Activated CD4-positive, alpha-beta T cell treated with anti-CD3 and anti-CD28 coated beads, Interleukin-2, amount 50 U/mL, for 1 hour (primary cell): Measurements from ENCODE around the gene FADS3.

ENCODE experiments used
- DNase-seq: peaks from one replicate; pipeline ENCODE4 v3.0.0-alpha.2; 2020

Gene FADS3

DNA sequence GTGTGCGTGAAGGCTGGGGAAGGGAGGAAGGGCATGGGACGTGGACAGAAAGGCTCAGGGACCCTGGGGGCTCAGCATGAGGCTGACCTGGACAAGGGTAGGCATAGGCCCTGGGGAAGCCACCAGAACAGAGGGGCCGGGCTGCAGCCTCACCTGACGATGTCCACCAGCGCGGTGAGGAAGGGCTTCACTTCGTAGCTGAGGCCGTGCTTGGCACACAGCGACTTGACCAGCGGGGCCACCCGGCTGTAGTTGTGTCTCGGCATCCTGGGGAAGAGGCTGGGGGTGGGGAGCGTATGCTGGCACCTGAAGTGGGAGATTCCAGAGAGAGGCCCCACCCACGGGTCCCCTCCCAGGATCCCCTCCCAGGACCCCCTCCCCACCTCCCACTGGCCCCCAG is 15.6 kb downstream of the FADS3 start:
- DNase-seq, result no peak

DNA sequence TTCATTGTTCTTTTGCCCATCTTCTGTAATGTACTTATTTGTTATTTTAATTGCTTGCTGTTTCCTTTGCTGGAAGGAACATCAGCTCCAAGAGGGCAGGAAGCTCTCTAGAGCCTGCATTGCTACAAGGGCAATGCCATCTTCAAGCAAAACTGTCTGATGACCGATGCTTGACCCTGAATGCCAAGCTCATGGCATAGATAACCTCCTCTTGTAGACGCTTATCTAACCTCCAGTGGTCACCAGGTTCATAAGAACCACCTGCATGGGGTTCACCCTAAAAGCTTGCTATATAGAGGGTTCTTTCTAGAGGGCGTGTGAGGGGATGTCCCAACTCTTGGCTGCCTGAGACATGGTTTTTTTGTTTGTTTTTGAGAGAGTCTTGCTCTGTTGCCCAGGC is 16.5 kb downstream of the FADS3 start:
- no peak for DNase-seq

DNA sequence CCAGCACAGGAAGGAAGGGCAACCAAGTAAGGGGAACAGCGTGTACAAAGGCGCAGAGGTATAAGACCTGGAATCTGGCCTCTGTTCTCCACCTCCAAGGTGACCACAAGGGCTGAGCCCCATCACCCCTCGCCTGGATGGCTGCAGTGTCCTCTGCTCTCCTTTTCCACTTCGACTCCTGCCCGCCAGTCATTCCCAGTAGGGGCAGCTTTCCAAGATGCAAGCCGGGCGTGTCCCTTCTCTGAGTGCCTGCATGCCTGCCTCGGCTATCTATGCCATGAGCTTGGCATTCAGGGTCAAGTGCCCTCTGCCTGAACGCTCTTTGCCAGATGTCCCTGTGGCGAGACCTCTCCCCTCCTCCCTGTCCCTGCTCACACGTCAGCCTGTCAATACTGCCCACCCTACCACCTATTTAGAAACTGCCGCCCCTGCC is 17.0 kb downstream of the FADS3 start:
- no peak for DNase-seq

DNA sequence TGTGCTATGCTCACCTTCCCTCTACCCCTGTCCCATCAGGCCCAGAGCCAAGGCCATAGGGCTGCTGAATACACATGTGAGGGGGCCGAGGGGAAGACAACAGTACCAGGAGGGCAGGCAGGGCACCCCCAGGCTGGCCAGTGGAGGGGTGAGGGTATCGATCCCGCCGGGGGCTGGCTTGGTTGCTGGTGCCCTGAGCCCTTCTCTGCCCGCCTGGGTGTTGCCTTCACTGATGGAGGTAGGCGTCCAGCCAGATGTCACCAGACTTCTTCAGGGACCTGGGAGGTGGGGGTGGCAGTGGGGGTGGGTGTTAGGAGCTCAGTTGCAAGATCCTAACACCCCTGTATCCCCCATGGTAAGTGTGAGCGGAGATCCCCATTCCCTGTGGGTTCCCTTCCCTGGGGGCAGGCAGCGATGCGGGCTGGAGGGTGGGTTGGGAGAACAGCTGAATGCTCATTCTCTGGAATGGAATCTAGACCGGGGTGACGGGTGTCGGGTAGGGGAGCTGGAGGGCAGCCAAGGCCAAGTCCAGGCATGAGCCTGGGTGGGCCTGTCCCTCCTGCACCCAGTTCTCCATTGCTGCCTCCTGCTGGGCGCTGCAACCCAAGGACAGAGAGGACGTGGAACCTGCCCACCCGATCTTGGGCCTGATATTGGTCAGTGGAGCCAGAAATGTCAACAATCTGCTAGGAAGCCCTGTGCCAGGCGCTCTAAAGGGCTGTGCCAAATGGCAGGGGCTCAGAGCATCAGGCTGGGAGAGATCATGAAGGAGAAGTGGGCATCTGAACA is 17.6 kb downstream of the FADS3 start:
- no peak for DNase-seq

DNA sequence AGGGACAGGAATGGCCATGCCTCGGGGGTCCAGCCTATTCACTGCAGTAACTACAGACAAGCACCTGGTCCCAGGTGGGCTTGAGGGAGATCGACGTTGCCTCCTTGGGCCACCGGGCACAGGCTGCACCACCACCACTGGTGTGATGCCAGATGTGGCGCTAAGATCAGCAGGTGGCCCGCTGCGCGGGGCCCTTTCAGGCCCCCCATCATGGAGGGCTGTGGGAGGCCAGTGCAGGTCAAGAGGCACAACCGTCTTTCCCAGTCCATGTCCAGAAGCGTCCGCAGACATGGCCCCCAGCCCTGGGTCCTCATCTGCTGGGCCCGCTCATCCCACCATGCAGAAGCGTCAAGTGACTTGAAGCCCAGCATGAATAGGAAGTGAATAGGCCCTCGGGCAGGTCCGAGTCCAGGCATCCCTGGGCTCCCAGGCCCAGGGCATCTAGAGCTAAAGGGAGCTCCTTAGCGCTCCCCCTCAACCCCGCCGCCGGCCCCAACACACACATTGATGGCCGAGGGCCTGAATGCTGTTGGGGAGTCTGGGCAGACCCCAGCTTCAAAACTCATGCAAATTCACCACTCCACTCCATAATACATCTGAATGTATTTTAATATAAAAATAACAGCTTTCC is 18.3 kb downstream of the FADS3 start:
- no peak for DNase-seq

DNA sequence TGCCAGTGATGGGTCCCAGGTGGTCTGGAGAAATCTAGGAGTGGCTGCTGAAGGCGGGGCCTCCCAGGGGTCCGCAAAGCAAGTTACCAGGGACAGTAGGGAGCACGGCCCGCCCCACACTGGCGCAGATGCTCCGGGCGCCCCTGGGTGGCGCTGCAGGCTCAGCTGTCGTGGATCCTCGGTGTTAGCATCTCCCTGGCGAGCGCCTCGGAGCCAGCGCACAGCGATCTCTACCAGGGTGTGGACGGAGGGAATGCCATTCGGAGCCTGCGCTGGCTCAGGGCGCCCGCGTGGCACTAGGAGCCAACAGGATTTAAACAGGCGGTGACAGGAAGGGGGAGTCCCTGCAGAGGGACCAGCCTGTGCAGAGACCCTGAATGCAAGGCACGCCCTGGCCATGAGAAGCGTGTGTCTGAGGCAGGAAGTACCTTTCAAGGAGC is 20.2 kb downstream of the FADS3 start:
- DNase-seq, result peak; percentile 58

DNA sequence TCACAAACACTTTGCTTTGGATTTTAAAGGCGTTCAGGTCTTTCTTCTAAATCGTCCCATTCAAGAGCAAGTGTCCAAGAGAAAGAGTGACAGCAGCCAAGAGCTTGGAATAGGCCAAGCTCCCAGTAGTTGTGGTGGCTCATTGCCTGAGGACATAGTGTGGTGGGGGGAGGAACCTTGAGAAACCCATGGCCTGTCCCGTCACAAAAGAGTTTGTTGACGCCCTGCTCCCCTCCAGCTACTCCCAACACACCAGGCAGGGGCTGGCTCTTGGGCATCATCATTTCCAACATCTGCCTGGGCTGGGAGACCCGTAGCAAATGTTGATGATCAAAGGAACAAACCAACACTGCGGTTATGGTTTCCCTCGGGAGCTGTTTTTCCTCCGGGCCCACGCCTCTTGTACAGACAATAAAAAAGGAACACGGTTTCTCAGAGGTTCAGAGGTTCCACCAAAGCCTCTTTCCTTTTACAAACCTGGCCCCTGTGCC is 20.8 kb downstream of the FADS3 start:
- DNase-seq, result no peak

DNA sequence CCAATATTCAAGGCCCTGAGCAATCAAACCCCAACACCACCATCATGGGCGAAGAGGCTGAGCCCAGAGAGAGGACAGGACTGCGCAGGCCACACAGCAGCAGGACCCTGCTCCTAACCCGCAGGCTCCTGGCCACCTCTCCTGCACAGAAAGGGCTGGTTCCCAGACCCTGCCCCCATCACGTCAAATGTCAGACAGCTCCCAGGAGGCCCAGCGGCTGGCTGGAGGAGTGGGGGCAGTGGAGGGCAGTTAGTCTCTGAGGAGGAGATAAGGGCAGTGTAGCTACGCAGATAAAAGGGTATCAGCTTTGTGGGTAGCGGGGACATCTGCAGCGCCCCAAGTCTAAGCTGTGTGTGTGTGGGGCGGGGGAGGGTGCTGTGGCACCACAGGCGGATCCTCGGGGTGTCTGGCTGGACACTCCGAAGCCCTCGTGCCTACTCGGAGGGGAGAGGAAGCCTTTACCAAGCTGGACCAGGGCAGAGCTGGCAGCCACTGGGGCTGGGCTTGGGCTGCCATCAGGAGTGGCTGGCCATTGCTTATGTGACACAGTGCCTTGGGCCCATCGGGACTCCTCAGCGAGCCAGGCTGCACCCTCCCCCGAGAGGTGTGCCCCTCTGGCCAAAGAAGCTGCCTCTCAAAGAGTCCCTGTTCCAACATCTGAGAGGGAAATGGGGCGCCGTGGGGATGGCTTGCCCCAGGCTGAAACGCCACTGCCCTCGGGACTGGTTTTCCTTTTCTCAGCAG is 21.5 kb downstream of the FADS3 start:
- no peak for DNase-seq

DNA sequence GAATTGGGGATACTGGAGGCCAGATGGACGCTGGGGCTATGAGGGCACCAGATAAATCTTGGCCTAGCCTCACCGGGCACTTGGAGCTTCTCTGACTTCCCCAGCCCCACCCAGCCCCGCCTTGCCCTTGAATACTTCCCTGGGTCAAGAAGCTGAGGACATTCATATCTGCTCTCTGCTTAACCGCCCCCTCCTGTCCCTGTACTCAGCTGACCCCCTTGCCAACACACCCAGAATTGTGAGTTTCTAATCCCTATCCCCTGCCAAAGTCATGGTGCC is 22.0 kb downstream of the FADS3 start:
- no peak for DNase-seq

DNA sequence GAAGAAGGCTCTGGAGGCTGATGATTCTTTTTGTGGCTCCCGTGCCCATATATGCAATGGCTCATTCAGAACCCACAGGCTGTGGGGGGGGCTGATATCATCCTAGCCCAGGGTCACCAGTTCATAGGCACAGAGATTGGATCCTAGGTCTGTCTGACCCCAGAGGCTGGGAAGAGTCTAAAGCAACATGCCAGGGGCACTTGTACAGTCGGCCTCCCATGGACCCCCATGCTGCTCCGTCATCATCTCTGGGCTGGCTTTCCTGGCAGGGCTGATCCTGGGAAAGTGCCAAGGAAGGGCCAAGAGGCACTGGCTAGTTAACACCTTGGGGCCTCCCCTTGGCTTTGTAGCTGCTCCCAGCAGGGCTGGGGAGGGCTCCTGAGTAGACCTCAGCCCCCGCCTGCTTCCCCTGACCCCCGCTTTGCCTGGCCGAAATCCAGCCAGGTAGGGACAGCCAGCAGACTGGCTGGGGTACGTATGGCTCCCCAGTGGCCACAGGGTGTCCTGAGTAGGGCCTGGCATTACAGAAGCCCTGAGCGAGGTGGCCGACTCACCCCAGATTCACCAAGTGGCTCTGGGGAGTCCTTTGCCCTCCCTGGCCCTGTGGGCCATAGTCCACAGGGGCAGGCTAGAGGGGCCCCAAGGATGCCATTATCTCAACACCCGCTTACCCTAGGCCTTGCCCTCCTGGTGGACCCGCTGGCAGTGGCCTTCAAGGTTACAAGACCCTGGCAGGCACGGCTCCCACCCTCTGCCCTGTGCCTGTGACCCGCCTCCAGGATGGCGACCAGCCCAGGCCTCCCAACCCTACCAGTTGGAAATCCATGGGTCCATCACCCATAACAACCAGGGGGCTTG is 22.5 kb downstream of the FADS3 start:
- no peak for DNase-seq

DNA sequence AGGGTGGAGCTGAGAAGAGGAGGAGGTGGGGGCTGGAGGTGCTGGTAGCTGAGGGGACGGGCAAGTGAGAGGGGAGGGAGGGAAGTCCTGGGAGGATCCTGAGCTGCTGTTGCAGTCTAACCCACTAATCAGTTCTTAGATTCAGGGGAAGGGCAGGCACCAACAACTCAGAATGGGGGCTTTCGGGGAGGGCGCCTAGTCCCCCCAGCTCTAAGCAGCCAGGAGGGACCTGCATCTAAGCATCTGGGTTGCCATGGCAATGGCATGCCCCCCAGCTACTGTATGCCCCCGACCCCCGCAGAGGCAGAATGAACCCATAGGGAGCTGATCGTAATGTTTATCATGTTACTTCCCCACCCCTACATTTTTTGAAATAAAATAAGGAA is 24.4 kb downstream of the FADS3 start:
- no peak for DNase-seq

DNA sequence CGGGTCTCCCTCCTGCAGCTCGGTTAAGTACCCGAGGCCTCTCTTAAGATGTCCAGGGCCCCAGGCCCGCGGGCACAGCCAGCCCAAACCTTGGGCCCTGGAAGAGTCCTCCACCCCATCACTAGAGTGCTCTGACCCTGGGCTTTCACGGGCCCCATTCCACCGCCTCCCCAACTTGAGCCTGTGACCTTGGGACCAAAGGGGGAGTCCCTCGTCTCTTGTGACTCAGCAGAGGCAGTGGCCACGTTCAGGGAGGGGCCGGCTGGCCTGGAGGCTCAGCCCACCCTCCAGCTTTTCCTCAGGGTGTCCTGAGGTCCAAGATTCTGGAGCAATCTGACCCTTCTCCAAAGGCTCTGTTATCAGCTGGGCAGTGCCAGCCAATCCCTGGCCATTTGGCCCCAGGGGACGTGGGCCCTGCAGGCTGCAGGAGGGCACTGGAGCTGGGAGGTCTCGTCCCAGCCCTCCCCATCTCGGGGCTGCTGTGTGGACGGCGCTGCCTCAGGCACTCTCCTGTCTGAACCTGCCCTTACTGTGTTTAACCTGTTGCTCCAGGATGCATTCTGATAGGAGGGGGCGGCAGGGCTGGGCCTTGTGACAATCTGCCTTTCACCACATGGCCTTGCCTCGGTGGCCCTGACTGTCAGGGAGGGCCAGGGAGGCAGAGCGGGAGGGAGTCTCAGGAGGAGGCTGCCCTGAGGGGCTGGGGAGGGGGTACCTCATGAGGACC is 25.0 kb downstream of the FADS3 start:
- no peak for DNase-seq

DNA sequence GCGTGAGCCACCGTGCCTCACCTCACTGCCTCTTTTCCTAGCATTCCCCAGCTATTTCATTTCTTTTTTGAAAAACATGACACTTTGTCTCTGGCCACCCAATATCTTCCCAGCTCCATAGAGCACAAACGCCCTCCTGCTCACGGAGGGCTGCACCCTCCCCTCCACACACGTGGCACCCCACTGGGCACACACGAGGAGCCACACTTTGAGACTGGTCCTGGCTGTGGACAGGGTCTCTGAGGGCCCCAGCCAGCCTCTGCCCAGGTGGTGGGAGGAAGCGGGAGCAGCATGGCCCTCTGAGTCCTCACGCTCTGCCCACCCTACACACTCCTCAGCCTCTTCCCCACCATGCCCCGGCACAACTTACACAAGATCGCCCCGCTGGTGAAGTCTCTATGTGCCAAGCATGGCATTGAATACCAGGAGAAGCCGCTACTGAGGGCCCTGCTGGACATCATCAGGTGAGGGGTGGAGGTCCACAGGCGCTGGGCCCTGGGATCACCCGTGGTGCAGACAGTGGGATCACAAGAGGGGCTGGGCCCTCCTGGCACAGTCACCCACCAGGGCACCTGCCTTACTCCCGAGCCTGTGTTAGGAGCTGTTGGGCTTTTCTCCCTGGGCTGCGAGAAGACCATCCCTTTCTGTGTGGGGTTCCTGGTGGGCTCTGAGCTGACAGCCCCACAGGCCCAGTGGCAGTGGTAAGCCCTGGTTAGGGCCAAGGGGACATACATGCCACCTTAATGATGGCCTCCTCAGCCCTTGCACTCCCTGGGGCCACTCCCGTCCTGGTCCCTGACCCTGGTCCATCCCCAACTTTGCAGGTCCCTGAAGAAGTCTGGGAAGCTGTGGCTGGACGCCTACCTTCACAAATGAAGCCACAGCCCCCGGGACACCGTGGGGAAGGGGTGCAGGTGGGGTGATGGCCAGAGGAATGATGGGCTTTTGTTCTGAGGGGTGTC is 26.2 kb downstream of the FADS3 start:
- DNase-seq, result no peak

DNA sequence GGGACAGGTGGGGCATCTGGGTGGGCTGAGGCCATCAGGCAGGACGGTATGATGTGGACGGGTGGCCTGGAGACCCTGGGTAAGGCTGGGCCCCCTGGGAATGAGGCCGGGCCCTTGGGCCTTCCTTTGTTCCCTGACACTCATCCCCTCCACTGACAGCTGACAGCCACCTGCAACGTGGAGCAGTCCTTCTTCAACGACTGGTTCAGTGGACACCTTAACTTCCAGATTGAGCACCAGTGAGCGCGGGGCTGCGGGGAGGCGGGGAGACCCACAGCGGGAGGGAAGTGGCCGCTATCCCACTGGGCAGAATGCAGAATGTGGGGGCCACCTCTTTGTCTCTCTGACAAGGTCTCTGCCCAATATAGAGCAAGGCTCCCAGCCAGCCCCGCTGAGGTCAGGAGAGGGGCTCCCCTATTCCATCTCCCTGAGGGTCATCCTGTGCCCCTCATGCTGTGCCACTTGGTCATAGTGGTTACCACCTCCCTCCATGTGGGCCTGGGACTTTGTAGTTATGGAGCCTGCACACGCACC is 27.7 kb downstream of the FADS3 start:
- DNase-seq, result no peak

DNA sequence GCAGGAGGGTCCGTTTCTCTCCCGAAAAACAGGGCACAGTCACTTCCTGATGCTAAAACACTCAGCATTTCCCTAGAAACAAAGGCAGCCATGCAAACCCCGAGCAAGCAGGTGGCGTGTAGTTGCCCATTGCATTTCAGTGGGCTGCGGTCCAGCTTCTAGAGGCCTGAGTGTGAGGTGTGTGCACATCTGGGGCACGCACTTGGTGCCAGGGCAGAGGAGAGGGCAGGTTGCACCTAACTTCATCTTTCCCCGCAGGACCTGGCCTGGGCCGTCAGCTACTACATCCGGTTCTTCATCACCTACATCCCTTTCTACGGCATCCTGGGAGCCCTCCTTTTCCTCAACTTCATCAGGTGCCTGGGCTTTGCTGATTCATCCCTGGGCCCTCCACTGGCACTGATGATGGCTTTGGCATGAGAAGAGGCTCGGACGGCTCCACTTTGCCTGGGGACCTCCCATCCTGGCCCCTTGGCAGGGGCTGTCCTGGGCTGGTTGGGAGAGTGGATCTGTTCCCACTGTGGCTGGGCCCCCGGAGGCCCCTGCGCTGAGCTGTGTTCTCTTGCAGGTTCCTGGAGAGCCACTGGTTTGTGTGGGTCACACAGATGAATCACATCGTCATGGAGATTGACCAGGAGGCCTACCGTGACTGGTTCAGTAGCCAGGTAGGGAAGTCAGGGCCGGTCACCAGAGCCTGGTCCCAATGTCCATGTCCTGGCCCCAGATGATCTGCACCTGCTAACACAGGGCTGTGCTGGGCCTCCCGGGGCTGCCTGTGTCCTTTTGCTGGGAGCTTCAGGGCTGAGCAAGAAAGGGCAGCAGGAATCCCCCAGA is 28.4 kb downstream of the FADS3 start:
- no peak for DNase-seq

DNA sequence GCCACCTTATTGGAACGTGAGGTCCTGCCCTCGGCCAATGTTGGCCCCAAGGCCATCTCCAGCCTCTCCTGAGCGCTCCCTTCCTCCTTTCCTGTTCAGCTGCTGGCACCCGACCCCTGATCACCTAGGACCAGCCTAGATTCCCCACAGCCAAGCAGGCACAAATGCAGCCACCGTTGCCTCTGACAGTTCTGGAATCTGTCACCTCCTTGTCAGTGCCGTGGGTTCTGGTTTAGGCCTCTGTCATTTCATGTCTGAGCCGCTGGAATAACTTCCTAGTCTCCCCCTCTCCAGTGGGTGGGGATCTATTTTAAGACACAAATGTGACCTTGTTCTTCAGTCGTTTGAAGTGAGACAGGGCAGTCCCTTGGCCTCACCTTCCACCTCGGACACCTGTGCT is 29.7 kb downstream of the FADS3 start:
- DNase-seq, result no peak

DNA sequence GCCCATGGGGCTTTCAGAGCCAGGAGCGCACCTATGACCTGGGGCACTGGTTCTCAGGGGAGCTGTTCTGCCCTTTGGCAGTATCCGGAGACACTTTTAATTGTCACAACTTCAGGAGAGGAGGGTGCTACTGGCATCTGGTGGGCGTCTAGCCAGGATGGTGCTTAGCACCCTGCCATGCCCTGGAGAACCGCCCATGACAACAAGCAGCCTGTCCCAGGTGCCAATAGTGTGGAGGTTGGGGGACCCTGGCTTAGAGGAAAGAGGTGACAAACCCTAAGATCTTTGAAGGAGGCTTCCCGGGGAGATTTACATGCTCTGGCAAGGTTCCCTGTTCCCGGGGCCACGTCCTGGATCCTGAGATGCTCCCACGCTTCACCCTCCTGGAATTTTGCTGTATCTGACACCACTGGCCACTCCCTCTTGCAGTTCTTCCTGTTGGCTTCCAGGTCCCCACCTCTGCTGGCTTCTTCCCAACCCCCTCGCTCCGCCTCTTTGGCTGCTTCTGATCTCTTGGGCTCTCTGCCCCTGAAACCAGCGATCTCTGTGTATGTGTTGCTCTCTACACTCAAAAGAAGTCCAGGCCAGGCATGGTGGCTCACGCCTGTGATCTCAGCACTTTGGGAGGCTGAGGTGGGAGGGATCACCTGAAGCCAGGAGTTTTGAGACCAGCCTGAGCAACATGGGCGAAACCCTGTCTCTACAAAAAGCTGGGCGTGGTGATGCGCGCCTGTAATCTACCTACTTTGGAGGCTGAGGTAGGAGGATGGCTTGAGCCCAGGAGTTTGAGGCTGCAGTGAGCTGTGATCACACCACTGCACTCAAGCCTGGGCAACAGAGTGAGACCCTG is 31.1 kb downstream of the FADS3 start:
- no peak for DNase-seq

DNA sequence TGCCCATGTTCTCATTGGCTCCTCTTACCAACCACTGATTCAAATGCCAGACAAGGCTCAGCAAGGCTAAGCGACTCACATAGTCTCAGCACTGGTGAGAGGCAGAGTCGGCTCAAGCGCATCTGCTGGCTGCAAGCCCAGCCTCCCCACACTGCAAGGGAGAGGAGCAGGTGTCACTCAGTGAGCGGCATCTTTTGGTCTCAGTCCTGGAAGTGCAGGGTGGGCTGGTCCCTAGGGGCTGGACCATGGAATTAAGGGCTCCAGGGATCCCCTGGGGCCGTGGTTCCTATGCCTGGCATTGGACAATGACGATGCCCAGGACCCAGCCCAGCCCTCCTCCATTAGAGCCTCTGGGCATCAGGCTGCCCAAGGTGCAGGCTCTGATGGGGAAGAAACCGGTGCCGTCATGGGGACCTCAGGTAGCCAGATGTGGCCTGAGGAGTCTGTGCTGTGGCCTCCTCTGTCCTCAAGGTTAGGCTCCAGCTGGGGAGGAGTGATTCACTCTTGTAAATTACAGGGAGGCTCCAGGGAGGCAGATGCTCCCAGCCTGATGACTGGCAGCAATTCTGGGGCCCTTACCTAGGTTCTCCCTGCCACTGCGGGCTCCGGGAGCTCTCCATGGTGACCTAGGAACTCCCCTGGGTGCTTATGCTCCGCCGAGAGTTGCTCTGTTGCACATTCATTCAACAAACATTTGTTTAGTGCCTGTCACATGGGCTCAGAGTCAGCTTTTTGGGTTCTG is 35.2 kb downstream of the FADS3 start:
- no peak for DNase-seq
